Measurements from ENCODE around the gene COG5.

DNA sequence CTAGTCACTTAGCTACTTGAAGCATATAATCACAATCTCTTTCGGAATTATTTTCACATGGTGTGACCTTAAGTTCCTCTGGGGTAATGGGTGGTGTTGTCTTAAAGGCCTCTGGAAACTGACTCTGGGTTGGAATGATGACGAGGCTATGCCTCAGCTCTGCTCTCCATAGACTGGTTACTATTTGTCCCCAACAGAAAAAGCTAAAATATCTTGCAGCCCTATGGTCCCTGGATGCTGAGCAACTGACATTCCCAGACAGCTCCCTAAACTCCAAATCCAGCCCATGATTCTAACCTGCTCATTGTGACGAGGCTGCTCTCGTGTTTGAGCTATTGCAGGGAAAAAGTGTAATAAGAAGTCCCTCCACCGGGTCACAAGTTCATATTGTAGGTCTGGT is 343.4 kb downstream of the COG5 start:
- no peak for TF ChIP-seq POLR2A (IDR thresholded peaks at IDR 0.05)
- TF ChIP-seq, protein P1, sequence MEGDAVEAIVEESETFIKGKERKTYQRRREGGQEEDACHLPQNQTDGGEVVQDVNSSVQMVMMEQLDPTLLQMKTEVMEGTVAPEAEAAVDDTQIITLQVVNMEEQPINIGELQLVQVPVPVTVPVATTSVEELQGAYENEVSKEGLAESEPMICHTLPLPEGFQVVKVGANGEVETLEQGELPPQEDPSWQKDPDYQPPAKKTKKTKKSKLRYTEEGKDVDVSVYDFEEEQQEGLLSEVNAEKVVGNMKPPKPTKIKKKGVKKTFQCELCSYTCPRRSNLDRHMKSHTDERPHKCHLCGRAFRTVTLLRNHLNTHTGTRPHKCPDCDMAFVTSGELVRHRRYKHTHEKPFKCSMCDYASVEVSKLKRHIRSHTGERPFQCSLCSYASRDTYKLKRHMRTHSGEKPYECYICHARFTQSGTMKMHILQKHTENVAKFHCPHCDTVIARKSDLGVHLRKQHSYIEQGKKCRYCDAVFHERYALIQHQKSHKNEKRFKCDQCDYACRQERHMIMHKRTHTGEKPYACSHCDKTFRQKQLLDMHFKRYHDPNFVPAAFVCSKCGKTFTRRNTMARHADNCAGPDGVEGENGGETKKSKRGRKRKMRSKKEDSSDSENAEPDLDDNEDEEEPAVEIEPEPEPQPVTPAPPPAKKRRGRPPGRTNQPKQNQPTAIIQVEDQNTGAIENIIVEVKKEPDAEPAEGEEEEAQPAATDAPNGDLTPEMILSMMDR (IDR thresholded peaks at IDR 0.05 in 4 of 5, conservative IDR thresholded peaks at IDR 0.05 in 1 of 5) = no peak
